ENCODE measurements around the gene DYNC1I1. TPM values are rescaled to one million over a fixed set of nuclear protein-coding genes. Genes with fewer than 3 reads are reported as not detected.

The DYNC1I1 gene
- total RNA-seq, 3 donors from 2014 or later = 0.41 to 42.6 (median 1.5) TPM

DNA sequence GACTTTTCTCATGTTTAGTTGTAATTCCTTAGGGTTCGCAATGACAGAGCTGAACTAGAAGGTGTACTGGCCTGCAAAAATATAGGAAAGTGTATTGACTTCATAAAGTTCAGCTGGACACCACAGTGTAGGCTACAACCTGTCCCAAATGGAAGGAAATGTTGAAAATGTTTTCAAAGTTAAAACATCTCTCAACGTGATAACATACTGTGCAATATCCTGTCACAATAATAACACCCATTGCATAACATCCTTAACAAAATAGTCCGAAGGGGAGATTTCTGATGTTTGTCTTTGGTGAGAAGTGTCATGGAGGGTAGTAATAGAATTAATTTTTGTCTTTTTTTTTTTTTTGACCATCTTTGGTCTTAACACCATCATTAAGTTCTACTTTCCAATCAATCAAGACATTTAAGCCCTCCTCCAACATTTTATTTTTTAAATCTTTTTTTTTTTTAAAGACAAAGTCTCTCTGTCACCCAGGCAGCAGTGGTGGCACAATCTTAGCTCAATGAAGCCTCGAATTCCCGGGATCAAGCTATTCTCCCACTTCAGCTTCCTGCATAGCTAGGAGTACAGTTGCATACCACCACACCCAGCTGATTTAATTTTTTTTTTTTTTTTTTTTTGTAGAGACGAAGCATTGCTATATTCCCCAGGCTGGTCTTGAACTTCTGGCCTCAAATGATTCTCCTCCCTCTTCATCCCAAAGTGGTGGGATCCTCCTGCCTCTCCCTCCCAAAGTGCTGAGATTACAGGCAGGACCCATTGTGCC is 45.7 kb downstream of the DYNC1I1 start:
- no peak for ATAC-seq
- Histone ChIP-seq H3K9me3 (no peaks in the 10 kb centered on the region), H3K4me3 (no peak overlapping the region), H3K36me3 (ENCODE audit: low read depth) (no peaks in the 10 kb centered on the region), H3K4me1 (ENCODE audit: low read depth) (no peaks in the 10 kb centered on the region)
- DNase-seq = no peak
- intact Hi-C loops (cut with DNase I, micrococcal nuclease) = no loop called here
- TF ChIP-seq, protein P1, sequence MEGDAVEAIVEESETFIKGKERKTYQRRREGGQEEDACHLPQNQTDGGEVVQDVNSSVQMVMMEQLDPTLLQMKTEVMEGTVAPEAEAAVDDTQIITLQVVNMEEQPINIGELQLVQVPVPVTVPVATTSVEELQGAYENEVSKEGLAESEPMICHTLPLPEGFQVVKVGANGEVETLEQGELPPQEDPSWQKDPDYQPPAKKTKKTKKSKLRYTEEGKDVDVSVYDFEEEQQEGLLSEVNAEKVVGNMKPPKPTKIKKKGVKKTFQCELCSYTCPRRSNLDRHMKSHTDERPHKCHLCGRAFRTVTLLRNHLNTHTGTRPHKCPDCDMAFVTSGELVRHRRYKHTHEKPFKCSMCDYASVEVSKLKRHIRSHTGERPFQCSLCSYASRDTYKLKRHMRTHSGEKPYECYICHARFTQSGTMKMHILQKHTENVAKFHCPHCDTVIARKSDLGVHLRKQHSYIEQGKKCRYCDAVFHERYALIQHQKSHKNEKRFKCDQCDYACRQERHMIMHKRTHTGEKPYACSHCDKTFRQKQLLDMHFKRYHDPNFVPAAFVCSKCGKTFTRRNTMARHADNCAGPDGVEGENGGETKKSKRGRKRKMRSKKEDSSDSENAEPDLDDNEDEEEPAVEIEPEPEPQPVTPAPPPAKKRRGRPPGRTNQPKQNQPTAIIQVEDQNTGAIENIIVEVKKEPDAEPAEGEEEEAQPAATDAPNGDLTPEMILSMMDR (IDR thresholded peaks at IDR 0.05) = no peak

DNA sequence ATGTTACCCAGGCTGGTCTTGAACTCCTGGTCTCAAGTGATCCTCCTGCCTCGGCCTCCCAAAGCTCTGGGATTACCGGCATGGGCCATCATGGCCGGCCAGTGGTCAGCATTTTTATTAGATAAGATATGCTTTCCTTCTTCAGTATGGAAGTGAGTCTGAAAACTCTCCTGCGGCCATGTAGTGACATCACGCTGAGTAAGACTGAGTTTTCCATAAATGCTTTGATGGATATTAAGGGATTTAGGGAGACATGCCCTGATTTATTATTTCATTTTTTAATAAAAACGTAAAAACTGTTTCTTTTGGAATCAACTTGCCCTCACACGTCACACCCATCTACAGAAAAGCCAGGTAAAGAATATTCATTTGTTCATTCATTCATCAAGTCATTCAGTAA is 48.4 kb downstream of the DYNC1I1 start:
- DNase-seq = no peak
- H3K4me1 ChIP-seq (ENCODE audit: low read depth) = no peaks in the 10 kb centered on the region
- TF ChIP-seq, protein P1 (IDR thresholded peaks at IDR 0.05) = no peak
- intact Hi-C loops (cut with DNase I, micrococcal nuclease) = no loop called here
- no peak overlapping the region for H3K4me3 ChIP-seq
- no peak for ATAC-seq
- H3K36me3 ChIP-seq (ENCODE audit: low read depth) = no peaks in the 10 kb centered on the region
- H3K9me3 ChIP-seq = no peaks in the 10 kb centered on the region

DNA sequence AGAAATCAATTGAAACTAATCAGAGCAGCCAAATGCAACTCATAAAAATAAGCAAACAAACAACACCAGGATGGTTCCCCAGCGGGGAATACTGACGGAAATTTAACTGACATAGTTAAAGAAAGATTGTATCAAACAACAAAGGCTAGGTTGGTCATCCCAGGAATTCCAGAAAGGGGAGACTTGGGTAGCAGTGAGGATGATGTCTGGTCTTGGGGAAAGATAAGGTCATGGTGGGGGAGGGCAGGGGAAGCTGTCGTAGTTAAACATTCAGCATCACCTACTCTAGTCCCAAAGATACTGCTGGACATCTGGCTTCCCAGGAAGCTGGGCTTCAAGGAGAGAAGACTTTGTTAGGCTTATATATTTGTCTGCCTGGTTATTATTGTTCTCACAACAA is 50.4 kb downstream of the DYNC1I1 start:
- Histone ChIP-seq H3K36me3 (ENCODE audit: low read depth) (no peaks in the 10 kb centered on the region), H3K9me3 (no peaks in the 10 kb centered on the region), H3K4me1 (ENCODE audit: low read depth) (no peaks in the 10 kb centered on the region), H3K4me3 (no peak overlapping the region)
- TF ChIP-seq, protein P1 (IDR thresholded peaks at IDR 0.05) = no peak
- DNase-seq (no peak), ATAC-seq (no peak)
- intact Hi-C loops (cut with DNase I, micrococcal nuclease) = no loop called here

DNA sequence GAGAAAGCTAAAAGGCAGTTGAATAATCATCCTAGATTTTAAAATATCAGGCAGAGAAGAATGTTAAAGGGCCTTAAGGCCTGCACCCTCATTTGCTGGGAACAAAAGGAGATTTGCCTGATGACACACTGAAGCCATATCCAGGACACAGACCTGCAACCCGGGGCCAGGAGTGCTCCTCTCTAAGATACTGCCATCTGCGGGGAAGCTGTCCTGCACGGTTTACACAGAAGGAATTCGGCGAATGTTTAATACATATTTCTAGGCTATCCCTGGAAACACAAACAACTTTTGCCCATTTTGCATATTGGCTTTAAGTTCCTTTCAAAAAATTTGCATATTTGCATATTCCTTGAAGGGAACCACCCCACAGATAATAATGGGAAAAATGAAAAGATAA is 52.3 kb downstream of the DYNC1I1 start:
- no peaks in the 10 kb centered on the region for H3K9me3 ChIP-seq
- no peak for DNase-seq
- no peaks in the 10 kb centered on the region for H3K4me1 ChIP-seq (ENCODE audit: low read depth)
- no peak for ATAC-seq
- no peaks in the 10 kb centered on the region for H3K36me3 ChIP-seq (ENCODE audit: low read depth)
- no peak overlapping the region for H3K4me3 ChIP-seq
- TF ChIP-seq, protein P1 (IDR thresholded peaks at IDR 0.05) = no peak
- intact Hi-C loops (cut with DNase I, micrococcal nuclease) = no loop called here

DNA sequence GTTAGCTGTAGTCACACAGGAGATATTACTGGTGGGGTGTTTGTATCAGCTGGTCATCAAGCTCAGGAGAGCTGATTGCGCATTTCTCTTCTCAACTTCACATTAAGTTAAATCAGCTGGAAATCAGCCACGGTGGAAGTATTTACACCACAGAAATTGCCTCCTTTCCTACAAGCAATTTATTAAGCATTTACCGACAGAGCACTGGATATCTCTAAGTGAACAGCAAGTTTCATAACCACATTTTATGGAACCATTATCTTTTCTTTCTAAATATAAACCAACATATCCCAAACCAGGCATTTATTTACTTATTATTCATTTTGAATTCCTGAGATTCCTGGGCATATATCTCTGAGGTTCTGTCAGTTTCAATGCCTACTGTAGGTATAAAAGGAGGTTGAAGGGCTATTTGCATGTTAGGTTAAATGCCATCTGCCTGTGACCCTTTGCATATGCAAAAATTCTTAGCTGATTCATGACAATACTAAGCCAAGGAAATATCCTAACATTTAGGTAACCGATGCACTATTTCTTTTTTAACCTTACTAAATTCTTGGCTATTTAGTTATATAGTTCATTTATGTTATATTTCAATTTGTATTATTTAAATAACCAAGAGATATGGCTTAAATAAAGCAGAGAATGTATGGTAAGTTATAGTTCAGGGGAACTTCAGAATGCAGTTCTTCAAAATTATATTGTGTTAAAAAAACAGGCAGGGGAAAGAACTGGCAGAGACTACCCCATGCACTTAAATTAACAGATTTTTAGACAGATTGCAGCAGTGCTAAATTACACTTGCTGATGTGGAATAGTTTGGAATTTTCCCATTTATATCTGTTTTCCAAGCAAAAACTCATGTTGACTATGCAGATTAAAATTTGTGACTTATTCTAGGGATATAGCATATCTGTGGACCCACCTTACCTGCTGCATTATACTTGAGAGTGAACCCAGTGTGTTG is 56.8 kb downstream of the DYNC1I1 start:
- Histone ChIP-seq H3K4me1 (ENCODE audit: low read depth) (no peaks in the 10 kb centered on the region), H3K9me3 (no peaks in the 10 kb centered on the region), H3K36me3 (ENCODE audit: low read depth) (no peaks in the 10 kb centered on the region), H3K4me3 (no peak overlapping the region)
- ATAC-seq (no peak), DNase-seq (no peak)
- intact Hi-C loops (cut with DNase I, micrococcal nuclease) = no loop called here
- TF ChIP-seq, protein P1 (IDR thresholded peaks at IDR 0.05) = no peak

Data from mucosa of descending colon (tissue), 3 donors.